OCI-LY1 (cell line): ENCODE measurements around the gene ZNF608.

ENCODE experiments used
- H2AFZ ChIP-seq: fragments of 200-600 bp; sonication (generic), shearing (Covaris generic); 2 replicates; pipeline ENCODE4 v1.6.0; 2014; ENCODE audit warnings: antibody characterized with exemption, mild to moderate bottlenecking, low read length
- H3F3A ChIP-seq: fragments of 200-600 bp; sonication (generic), shearing (Covaris generic); 2 replicates; pipeline ENCODE4 v1.6.0; 2014; ENCODE audit warnings: mild to moderate bottlenecking, antibody characterized with exemption, low read length, moderate library complexity; ENCODE audit not compliant: insufficient read depth
- H3K27ac ChIP-seq: fragments of 200-600 bp; sonication (generic); 2 replicates; pipeline ENCODE4 v1.5.1; 2014; ENCODE audit warnings: low read length, mixed run types, mild to moderate bottlenecking, low read depth; ENCODE audit not compliant: poor library complexity, severe bottlenecking
- H3K27me3 ChIP-seq: fragments of 200-600 bp; sonication (generic); 2 replicates; pipeline ENCODE4 v1.6.0; 2014; ENCODE audit warnings: antibody characterized with exemption, mild to moderate bottlenecking, low read length, moderate library complexity; ENCODE audit not compliant: insufficient read depth
- H3K36me3 ChIP-seq: fragments of 200-600 bp; sonication (generic); 2 replicates; pipeline ENCODE4 v1.6.1; 2014; ENCODE audit warnings: mild to moderate bottlenecking, antibody characterized with exemption, low read length, moderate library complexity, mixed read lengths; ENCODE audit not compliant: insufficient read depth
- H3K4me1 ChIP-seq: fragments of 200-600 bp; sonication (generic); 2 replicates; pipeline ENCODE4 v1.5.1; 2014; ENCODE audit warnings: mild to moderate bottlenecking, low read length, moderate library complexity; ENCODE audit not compliant: insufficient read depth, severe bottlenecking
- H3K4me2 ChIP-seq: fragments of 200-600 bp; sonication (generic), shearing (Covaris generic); 2 replicates; pipeline ENCODE4 v1.6.1; 2014; ENCODE audit warnings: low read length
- H3K4me3 ChIP-seq: fragments of 200-600 bp; sonication (generic); 2 replicates; pipeline ENCODE4 v1.5.1; 2014; ENCODE audit warnings: low read length, low read depth, mild to moderate bottlenecking, mixed read lengths; ENCODE audit not compliant: poor library complexity, severe bottlenecking
- H3K79me2 ChIP-seq: fragments of 200-600 bp; shearing (Covaris generic); 2 replicates; pipeline ENCODE4 v1.6.1; 2016; ENCODE audit warnings: mixed run types, low read length, mixed read lengths; ENCODE audit not compliant: insufficient read depth
- H3K9ac ChIP-seq: fragments of 200-600 bp; sonication (generic), shearing (Covaris generic); 2 replicates; pipeline ENCODE4 v1.6.1; 2014; ENCODE audit warnings: mild to moderate bottlenecking, low read length, mixed read lengths
- H3K9me2 ChIP-seq: fragments of 200-600 bp; sonication (generic), shearing (Covaris generic); 2 replicates; pipeline ENCODE4 v1.6.1; 2014; ENCODE audit warnings: low read depth, mild to moderate bottlenecking, low read length, mixed read lengths
- H3K9me3 ChIP-seq: fragments of 200-600 bp; shearing (Covaris generic); 2 replicates; pipeline ENCODE4 v1.6.1; 2014; ENCODE audit warnings: low read length, mixed read lengths
- H4K20me1 ChIP-seq: fragments of 200-600 bp; sonication (generic), shearing (Covaris generic); 2 replicates; pipeline ENCODE4 v1.6.0; 2016; ENCODE audit warnings: mild to moderate bottlenecking, low read length; ENCODE audit not compliant: insufficient read depth
- CTCF ChIP-seq: fragments of 200-600 bp; sonication (generic), shearing (Covaris generic); IDR thresholded peaks from 2 replicates; pipeline ENCODE4 v1.5.1; 2017; ENCODE audit warnings: mild to moderate bottlenecking, antibody characterized with exemption, low read length, moderate library complexity, mixed read lengths
- EZH2 ChIP-seq: fragments of 200-600 bp; sonication (generic), shearing (Covaris generic); IDR thresholded peaks from 2 replicates; pipeline ENCODE4 v1.8.0; 2017; ENCODE audit warnings: borderline replicate concordance, mixed run types, mild to moderate bottlenecking, antibody characterized with exemption, low read length, moderate library complexity, mixed read lengths

The ZNF608 gene

DNA sequence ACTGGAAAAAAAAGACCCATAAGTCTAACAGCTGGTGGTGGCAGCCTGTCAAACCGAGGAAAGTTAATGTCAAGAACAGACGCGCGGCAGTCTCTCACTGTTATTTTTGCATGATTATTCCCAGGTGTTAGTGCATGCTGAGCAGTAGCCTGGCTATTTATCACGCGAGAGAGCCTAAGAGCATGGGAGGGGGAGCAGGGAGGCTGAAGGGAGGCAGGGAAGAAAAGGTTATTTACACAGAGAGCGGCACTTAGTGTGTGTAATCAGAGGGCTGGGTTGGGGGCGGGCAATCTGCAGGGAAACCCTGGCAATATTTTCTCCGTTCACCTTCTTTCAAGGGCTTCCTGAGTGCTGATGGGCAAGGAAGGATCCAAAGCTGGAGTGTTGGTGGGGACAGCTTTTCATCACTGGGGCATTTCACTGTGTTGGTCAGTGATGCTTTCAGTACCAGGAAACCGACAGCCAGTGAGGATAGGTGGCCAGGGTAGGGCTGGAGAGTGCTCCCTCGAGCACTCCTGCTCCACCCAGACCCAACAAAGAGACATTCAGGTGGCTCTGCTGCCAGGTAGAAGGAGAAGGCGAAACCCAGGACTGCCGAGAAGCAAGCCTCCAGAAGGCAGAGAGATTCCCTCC, 39.6 kb downstream of the ZNF608 start:
- Histone ChIP-seq H3K9me3 (no peaks in the 10 kb centered on the region), H3K36me3 (no peaks in the 10 kb centered on the region), H3K4me1 (peaks cover 100% of the 10 kb centered on the region), H4K20me1 (no peaks in the 10 kb centered on the region), H3K79me2 (peaks cover 97% of the 10 kb centered on the region), H2AFZ (no peak overlapping the region), H3K9ac (peak overlapping the region; percentile 64), H3K27me3 (no peaks in the 10 kb centered on the region), H3K4me3 (peak overlapping the region; percentile 55), H3K27ac (peak overlapping the region; percentile 97), H3F3A (no peaks in the 10 kb centered on the region), H3K4me2 (peak overlapping the region; percentile 85), H3K9me2 (no peaks in the 10 kb centered on the region)
- TF ChIP-seq CTCF, result no peak

DNA sequence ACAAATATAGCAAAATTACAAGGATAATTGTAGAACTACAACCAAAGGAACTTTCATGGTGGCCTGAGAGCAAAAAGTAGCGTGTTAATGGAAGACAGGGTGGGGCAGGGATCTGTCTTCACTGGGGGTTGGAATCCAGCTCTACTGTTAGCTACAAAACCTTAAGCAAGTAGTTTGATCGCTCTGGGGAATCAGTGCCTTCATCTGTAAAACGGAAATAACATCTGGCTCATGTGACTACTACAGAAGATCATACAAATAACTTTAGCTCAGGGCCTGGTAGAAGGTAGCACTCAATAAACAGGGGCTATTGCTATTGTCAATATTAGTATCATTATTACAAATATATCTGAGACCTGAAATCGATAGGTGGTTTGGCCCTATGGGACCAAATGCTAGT, 40.4 kb downstream of the ZNF608 start:
- Histone ChIP-seq H3K4me1 (peaks cover 100% of the 10 kb centered on the region), H3K9ac (peak overlapping the region; percentile 64), H3K27ac (peak overlapping the region; percentile 97), H3F3A (no peaks in the 10 kb centered on the region), H2AFZ (no peak overlapping the region), H3K36me3 (peaks cover 4% of the 10 kb centered on the region), H3K4me3 (peak overlapping the region; percentile 55), H4K20me1 (no peaks in the 10 kb centered on the region), H3K27me3 (no peaks in the 10 kb centered on the region), H3K9me2 (no peaks in the 10 kb centered on the region), H3K9me3 (no peaks in the 10 kb centered on the region), H3K4me2 (peak overlapping the region; percentile 85), H3K79me2 (peaks cover 97% of the 10 kb centered on the region)
- TF ChIP-seq EZH2 (no peak), CTCF (no peak)

GRCh38 chr5:124705577-124705976, 40.9 kb downstream of the ZNF608 start:
- H3K27me3 ChIP-seq, result no peaks in the 10 kb centered on the region
- H3K79me2 ChIP-seq, result peaks cover 97% of the 10 kb centered on the region
- peaks cover 100% of the 10 kb centered on the region for H3K4me1 ChIP-seq
- H3K9ac ChIP-seq, result peak overlapping the region; percentile 64
- peak overlapping the region; percentile 97 for H3K27ac ChIP-seq
- H3K4me3 ChIP-seq, result peak overlapping the region; percentile 55
- H2AFZ ChIP-seq, result no peak overlapping the region
- no peaks in the 10 kb centered on the region for H4K20me1 ChIP-seq
- H3K9me3 ChIP-seq, result no peaks in the 10 kb centered on the region
- H3K9me2 ChIP-seq, result no peaks in the 10 kb centered on the region
- peaks cover 8% of the 10 kb centered on the region for H3K36me3 ChIP-seq
- no peak for TF ChIP-seq CTCF
- TF ChIP-seq EZH2, result no peak
- H3F3A ChIP-seq, result no peaks in the 10 kb centered on the region
- peak overlapping the region; percentile 85 for H3K4me2 ChIP-seq
